Large intestine (tissue), 12 donors: ENCODE data around the gene CCNI. TPM values are rescaled to one million over a fixed set of nuclear protein-coding genes. Genes with fewer than 3 reads are reported as not detected.

ENCODE experiments used
- DNase-seq, 2 donors: peaks; one replicate each; pipeline versions ENCODE4 v3.0.0 to v3.0.0-alpha.2; 2013
- H3K27ac ChIP-seq: one replicate; pipeline ENCODE4 v1.5.1; 2013; ENCODE audit warnings: low read length
- H3K27me3 ChIP-seq: 2 replicates; pipeline ENCODE4 v1.6.1; 2013; ENCODE audit warnings: low read length; ENCODE audit not compliant: control insufficient read depth, insufficient read depth
- H3K36me3 ChIP-seq: 2 replicates; pipeline ENCODE4 v1.6.1; 2013; ENCODE audit warnings: low read length; ENCODE audit not compliant: control insufficient read depth, insufficient read depth
- H3K4me1 ChIP-seq: one replicate; pipeline ENCODE4 v1.6.1; 2013; ENCODE audit warnings: low read length; ENCODE audit not compliant: control insufficient read depth, insufficient read depth
- H3K4me3 ChIP-seq: one replicate; pipeline ENCODE4 v1.5.1; 2013; ENCODE audit warnings: low read length
- H3K9me3 ChIP-seq: one replicate; pipeline ENCODE4 v1.6.1; 2013; ENCODE audit warnings: mild to moderate bottlenecking, low read depth, low read length, moderate library complexity; ENCODE audit not compliant: control insufficient read depth
- WGBS: methylation state at CpG from one replicate; pipeline ENCODE4 v1.1.5; 2013; ENCODE audit warnings: low lambda C conversion rate; ENCODE audit not compliant: insufficient coverage; 5-methylcytosine and 5-hydroxymethylcytosine counted together
- long read RNA-seq, 11 donors: transcript quantifications; one replicate each; lab custom pipeline, GENCODE V29; 2026
- polyA plus RNA-seq: library from polyadenylated mRNA; unstranded; fragments of 120-200 nt; gene quantifications from one replicate; pipeline ENCODE4 v1.2.1, GENCODE V29; 2013

Gene CCNI, protein sequence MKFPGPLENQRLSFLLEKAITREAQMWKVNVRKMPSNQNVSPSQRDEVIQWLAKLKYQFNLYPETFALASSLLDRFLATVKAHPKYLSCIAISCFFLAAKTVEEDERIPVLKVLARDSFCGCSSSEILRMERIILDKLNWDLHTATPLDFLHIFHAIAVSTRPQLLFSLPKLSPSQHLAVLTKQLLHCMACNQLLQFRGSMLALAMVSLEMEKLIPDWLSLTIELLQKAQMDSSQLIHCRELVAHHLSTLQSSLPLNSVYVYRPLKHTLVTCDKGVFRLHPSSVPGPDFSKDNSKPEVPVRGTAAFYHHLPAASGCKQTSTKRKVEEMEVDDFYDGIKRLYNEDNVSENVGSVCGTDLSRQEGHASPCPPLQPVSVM
- 242 TPM for polyA plus RNA-seq
- long read RNA-seq, donor 1, transcript CCNI-201 (7 exons, 2,772 nt), result major isoform, 59 of 84 reads
- long read RNA-seq, donor 1, partial matches to known transcripts, result 7 of 84 reads
- long read RNA-seq, donor 1, other reads (novel, unspliced or antisense), result 15 of 84 reads
- long read RNA-seq, donor 2, transcript CCNI-201 (7 exons, 2,772 nt), result major isoform, 211 of 430 reads
- long read RNA-seq, donor 2, transcript CCNI-209 (2 exons, 390 nt), result minor isoform, 14 of 430 reads
- long read RNA-seq, donor 2, partial matches to known transcripts, result 182 of 430 reads
- long read RNA-seq, donor 2, other reads (novel, unspliced or antisense), result 23 of 430 reads
- long read RNA-seq, donor 3, transcript CCNI-201 (7 exons, 2,772 nt), result major isoform, 109 of 168 reads
- long read RNA-seq, donor 3, transcript CCNI-209 (2 exons, 390 nt), result minor isoform, 6 of 168 reads
- long read RNA-seq, donor 3, partial matches to known transcripts, result 45 of 168 reads
- long read RNA-seq, donor 3, other reads (novel, unspliced or antisense), result 7 of 168 reads
- long read RNA-seq, donor 4, transcript CCNI-201 (7 exons, 2,772 nt), result major isoform, 6 of 7 reads
- long read RNA-seq, donor 4, partial matches to known transcripts, result 0 of 7 reads
- long read RNA-seq, donor 4, other reads (novel, unspliced or antisense), result 0 of 7 reads
- long read RNA-seq, donor 5, transcript CCNI-201 (7 exons, 2,772 nt), result major isoform, 53 of 107 reads
- long read RNA-seq, donor 5, partial matches to known transcripts, result 25 of 107 reads
- long read RNA-seq, donor 5, other reads (novel, unspliced or antisense), result 25 of 107 reads
- long read RNA-seq, donor 6, transcript CCNI-209 (2 exons, 390 nt), result minor isoform, 12 of 147 reads
- long read RNA-seq, donor 6, transcript CCNI-201 (7 exons, 2,772 nt), result major isoform, 97 of 147 reads
- long read RNA-seq, donor 6, partial matches to known transcripts, result 31 of 147 reads
- long read RNA-seq, donor 6, other reads (novel, unspliced or antisense), result 7 of 147 reads
- long read RNA-seq, donor 7, transcript CCNI-201 (7 exons, 2,772 nt), result major isoform, 45 of 55 reads
- long read RNA-seq, donor 7, partial matches to known transcripts, result 10 of 55 reads
- long read RNA-seq, donor 7, other reads (novel, unspliced or antisense), result 0 of 55 reads
- long read RNA-seq, donor 8, transcript CCNI-201 (7 exons, 2,772 nt), result major isoform, 94 of 113 reads
- long read RNA-seq, donor 8, partial matches to known transcripts, result 16 of 113 reads
- long read RNA-seq, donor 8, other reads (novel, unspliced or antisense), result 0 of 113 reads
- long read RNA-seq, donor 9, transcript CCNI-201 (7 exons, 2,772 nt), result major isoform, 38 of 47 reads
- long read RNA-seq, donor 9, partial matches to known transcripts, result 7 of 47 reads
- long read RNA-seq, donor 9, other reads (novel, unspliced or antisense), result 0 of 47 reads
- long read RNA-seq, donor 10, transcript CCNI-201 (7 exons, 2,772 nt), result major isoform, 63 of 83 reads
- long read RNA-seq, donor 10, partial matches to known transcripts, result 17 of 83 reads
- long read RNA-seq, donor 10, other reads (novel, unspliced or antisense), result 0 of 83 reads
- long read RNA-seq, donor 11, transcript CCNI-201 (7 exons, 2,772 nt), result major isoform, 76 of 199 reads
- long read RNA-seq, donor 11, partial matches to known transcripts, result 119 of 199 reads
- long read RNA-seq, donor 11, other reads (novel, unspliced or antisense), result 0 of 199 reads

DNA sequence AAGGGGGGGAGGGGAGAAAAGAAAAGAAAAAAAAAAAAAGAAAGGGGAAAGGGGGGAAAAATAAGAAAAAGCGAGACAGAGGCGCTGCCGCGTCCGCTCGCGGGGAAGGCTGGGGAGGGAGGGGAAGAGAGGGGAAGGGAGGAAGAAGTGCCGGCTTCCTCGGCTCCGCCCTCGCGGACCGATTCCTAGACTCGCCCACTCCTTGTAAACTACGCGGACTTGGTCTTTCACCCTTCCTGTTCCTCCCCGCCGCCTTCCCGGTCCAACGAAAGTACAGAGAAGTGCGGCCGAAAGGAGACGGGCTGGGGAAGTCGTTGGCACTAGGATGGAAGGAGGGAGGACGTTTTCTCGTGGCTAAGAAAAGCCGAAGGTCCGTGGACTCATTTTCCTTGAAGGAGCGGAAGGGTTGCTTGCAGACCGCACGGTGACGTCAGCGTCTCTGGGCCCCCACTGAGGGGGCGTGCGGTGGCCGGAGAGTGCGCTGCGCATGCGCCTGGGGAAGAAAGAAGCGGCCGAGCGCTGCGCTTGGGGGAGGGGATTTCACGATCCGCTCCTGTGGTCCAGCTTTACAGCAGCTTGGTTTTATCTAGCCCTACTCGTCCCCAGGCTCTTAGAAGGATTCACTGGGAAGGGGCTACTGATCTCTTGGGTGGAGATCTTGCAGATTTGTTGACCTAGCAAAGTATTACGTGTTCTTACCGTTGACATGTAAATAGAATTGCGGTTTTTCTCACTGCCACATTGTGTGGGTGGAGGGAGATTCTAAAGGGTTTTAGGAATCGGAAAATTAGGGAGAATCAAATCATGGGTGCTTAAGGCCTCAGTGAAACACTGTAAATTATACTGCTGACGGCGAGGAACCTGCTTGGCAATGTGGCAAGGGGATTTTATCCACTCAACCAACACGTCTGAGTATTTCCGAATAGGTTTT is at the start of gene CCNI:
TSS of gene CCNI (minus strand) at position 121 of the 931 bp plus-strand sequence. CDS start 9,627 bp downstream, outside the sequence.
- WGBS, result no CpG with 5 or more reads among the region's 54 CpGs
- Histone ChIP-seq H3K27ac (peak within 1 kb of the TSS; percentile 98), H3K9me3 (no peaks in the 10 kb centered on the region), H3K27me3 (no peaks in the 10 kb centered on the region), H3K4me3 (peak within 1 kb of the TSS; percentile 86), H3K4me1 (peaks cover 10% of the 10 kb centered on the region), H3K36me3 (no peaks in the 10 kb centered on the region)
- peak; percentile 98 to 99 for DNase-seq

DNA sequence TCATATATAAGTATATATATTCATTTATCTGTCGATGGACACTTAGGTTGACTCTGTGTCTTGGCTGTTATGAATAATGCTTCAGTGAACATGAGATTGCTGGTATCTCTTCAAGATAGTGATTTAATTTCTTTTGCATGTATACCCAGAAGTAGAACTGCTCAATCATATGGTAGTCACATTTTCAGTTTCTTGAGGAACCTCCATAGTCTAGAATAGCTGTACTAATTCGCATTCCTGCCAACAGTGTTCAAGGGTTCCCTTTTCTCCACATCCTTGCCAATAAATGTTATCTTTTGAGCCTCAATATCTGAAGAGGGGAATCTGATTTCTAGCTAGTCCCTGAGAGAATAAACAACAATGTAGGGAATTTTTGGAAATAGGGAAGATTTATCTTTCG is 48.8 kb upstream of the CCNI start:
- no CpG with 5 or more reads among the region's 3 CpGs for WGBS
- peaks cover 29% of the 10 kb centered on the region for H3K4me1 ChIP-seq
- no peak overlapping the region for H3K4me3 ChIP-seq
- H3K27ac ChIP-seq, result no peak overlapping the region
- H3K36me3 ChIP-seq, result no peaks in the 10 kb centered on the region
- H3K9me3 ChIP-seq, result no peaks in the 10 kb centered on the region
- no peaks in the 10 kb centered on the region for H3K27me3 ChIP-seq
- no peak for DNase-seq

DNA sequence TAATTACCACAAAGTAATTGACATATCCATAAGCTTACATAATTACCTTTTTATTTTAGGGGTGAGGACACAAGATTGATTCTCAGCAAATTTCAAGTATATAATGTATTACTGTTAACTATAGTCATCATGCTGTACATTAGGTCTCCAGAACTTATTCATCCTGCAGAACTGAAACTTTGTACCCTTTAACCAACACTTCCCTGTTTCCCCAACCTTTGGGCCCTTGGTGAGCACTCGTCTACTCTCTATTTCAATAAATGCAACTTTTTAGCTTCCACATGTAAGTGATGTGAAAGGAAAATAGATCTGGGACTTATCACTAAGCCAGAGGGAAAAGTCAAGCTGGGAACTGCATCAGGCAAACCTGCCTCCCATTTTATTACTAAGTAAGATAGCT is 47.6 kb upstream of the CCNI start:
- H3K27ac ChIP-seq, result peak overlapping the region; percentile 17
- no peaks in the 10 kb centered on the region for H3K9me3 ChIP-seq
- peak in 1 of 2 donors; percentile 26 for DNase-seq
- no peak overlapping the region for H3K4me3 ChIP-seq
- H3K4me1 ChIP-seq, result peaks cover 28% of the 10 kb centered on the region
- WGBS, result no CpG with 5 or more reads among the region's 1 CpG
- H3K36me3 ChIP-seq, result no peaks in the 10 kb centered on the region
- H3K27me3 ChIP-seq, result no peaks in the 10 kb centered on the region

DNA sequence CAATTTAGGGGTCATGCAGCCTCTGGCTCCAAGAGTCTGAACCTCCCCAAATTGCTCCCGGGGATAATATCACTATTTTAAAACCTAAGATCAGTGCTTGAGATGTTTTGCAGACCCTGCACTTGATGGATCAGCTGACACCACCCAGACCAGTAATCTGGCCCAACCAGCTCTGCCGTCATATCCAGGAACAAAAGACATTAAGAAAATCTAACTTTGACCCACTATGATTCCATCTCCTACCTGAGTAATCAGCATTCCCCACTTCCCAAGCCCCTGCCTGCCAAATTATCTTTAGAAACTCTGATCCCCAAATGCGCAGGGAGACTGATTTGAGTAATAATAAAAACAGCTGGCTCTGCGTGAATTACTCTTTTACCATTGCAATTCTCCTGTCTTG is 46.9 kb upstream of the CCNI start:
- Histone ChIP-seq H3K9me3 (no peaks in the 10 kb centered on the region), H3K4me3 (no peak overlapping the region), H3K27ac (no peak overlapping the region), H3K36me3 (no peaks in the 10 kb centered on the region), H3K4me1 (peaks cover 20% of the 10 kb centered on the region), H3K27me3 (no peaks in the 10 kb centered on the region)
- 100% methylated on average over 1 of the region's 4 CpGs for WGBS
- no peak for DNase-seq

GRCh38 chr4:77121736-77122240 is 46.0 kb upstream of the CCNI start:
- Histone ChIP-seq H3K4me1 (peaks cover 14% of the 10 kb centered on the region), H3K4me3 (no peak overlapping the region), H3K36me3 (no peaks in the 10 kb centered on the region), H3K27ac (no peak overlapping the region), H3K9me3 (no peaks in the 10 kb centered on the region), H3K27me3 (no peaks in the 10 kb centered on the region)
- WGBS, result no CpG with 5 or more reads among the region's 5 CpGs
- DNase-seq, result no peak

DNA sequence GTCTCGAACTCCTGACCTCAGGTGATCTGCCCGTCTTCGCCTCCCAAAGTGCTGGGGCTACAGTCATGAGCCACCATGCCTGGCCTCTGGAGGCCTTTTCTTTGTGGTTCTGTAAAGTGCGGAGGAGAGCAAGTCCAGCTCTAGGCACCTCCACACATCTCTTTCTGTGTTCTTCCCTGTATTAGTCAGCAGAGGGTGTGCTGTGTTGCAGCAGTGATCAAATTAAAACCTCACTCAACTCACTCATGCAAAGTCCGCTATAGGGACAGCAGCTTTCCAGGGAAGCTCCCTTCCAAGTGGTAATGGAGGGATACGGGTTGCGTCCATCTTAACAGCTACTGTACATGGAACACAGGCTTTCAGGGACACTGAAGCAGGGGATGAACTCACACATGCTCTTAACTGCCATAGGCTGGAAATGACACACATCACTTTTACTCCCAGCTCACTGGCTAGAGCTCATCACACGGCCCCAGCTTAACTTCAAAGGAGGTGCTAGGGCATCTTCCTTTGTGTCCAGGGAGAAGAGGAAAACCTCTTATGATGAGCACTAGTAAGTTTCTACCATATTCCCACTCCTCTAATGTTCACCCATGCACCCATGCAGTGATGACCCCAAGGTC is 45.2 kb upstream of the CCNI start:
- H3K4me3 ChIP-seq, result no peak overlapping the region
- H3K27ac ChIP-seq, result no peak overlapping the region
- H3K4me1 ChIP-seq, result peaks cover 14% of the 10 kb centered on the region
- WGBS, result no CpG with 5 or more reads among the region's 8 CpGs
- H3K36me3 ChIP-seq, result no peaks in the 10 kb centered on the region
- no peaks in the 10 kb centered on the region for H3K27me3 ChIP-seq
- DNase-seq, result peak in 1 of 2 donors; percentile 30
- H3K9me3 ChIP-seq, result no peaks in the 10 kb centered on the region

GRCh38 chr4:77117721-77118120 is 41.9 kb upstream of the CCNI start:
- Histone ChIP-seq H3K4me3 (no peak overlapping the region), H3K4me1 (peaks cover 1% of the 10 kb centered on the region), H3K27ac (peak overlapping the region; percentile 24), H3K27me3 (no peaks in the 10 kb centered on the region), H3K9me3 (no peaks in the 10 kb centered on the region), H3K36me3 (no peaks in the 10 kb centered on the region)
- DNase-seq, result peak; percentile 46 to 81

GRCh38 chr4:77113069-77113468 is 37.3 kb upstream of the CCNI start:
- H3K4me3 ChIP-seq, result no peak overlapping the region
- H3K4me1 ChIP-seq, result no peaks in the 10 kb centered on the region
- H3K27me3 ChIP-seq, result no peaks in the 10 kb centered on the region
- H3K9me3 ChIP-seq, result no peaks in the 10 kb centered on the region
- no CpG with 5 or more reads among the region's 29 CpGs for WGBS
- DNase-seq, result no peak
- H3K36me3 ChIP-seq, result no peaks in the 10 kb centered on the region
- H3K27ac ChIP-seq, result no peak overlapping the region
